Measurements from ENCODE around the gene PIGZ. TPM values are rescaled to one million over a fixed set of nuclear protein-coding genes. Genes with fewer than 3 reads are reported as not detected.
"Not testable (repeated sequence)": the region's sequence is repeated elsewhere in the genome, so short reads cannot be mapped to it uniquely, and the experiment has no call there.

PIGZ gene
- total and polyA plus RNA-seq, 4 donors = 0.99 to 2.4 (median 1.6) TPM

GRCh38 chr3:196947136-196947859, 21.3 kb downstream of the PIGZ start:
- Histone ChIP-seq H3K27me3 (ENCODE audit: control insufficient read depth in 4 of 4, insufficient read depth in 4 of 4, low read length in 3 of 4) (no peaks in the 10 kb centered on the region), H3K36me3 (ENCODE audit: control insufficient read depth in 4 of 4, insufficient read depth in 3 of 4, low read depth in 1 of 4, low read length in 3 of 4) (peaks cover 0 to 2% (median 0%) of the 10 kb centered on the region in 4 donors), H3K9ac (ENCODE audit: low read depth in 1 of 2, low read length in 2 of 2) (no peak overlapping the region), H3K27ac (ENCODE audit: low read depth in 1 of 2, low read length in 2 of 2) (no peak overlapping the region), H3K9me3 (ENCODE audit: control insufficient read depth in 4 of 4, low read length in 3 of 4) (no peaks in the 10 kb centered on the region), H3K4me1 (ENCODE audit: control insufficient read depth in 4 of 4, insufficient read depth in 4 of 4, low read length in 3 of 4) (peaks cover 2 to 13% (median 10%) of the 10 kb centered on the region in 4 donors), H3K4me3 (ENCODE audit: low read depth in 1 of 3, low read length in 3 of 3) (no peak overlapping the region)
- DNase-seq (ENCODE audit: low spot score) = no peak
- WGBS = 89% methylated on average over 10 of the region's 10 CpGs
- no peak for TF ChIP-seq REST (IDR thresholded peaks at IDR 0.05)
- TF ChIP-seq FOXA2 (IDR thresholded peaks at IDR 0.05) = no peak
- no peak for TF ChIP-seq JUND (IDR thresholded peaks at IDR 0.05)
- no peak for TF ChIP-seq FOXA1 (IDR thresholded peaks at IDR 0.05)
- no peak for TF ChIP-seq EGR1 (IDR thresholded peaks at IDR 0.05; ENCODE audit: low read depth in 2 of 2)
- no peak for TF ChIP-seq CTCF (IDR thresholded peaks at IDR 0.05; ENCODE audit: low read depth, low read length, missing input control)
- TF ChIP-seq NR2F2 (IDR thresholded peaks at IDR 0.05) = no peak
- TF ChIP-seq SP1 (IDR thresholded peaks at IDR 0.05) = no peak
- TF ChIP-seq YY1 (IDR thresholded peaks at IDR 0.05) = no peak
- TF ChIP-seq ZBTB33 (IDR thresholded peaks at IDR 0.05) = no peak
- TF ChIP-seq TAF1 (conservative IDR thresholded peaks at IDR 0.05) = no peak
- no peak for TF ChIP-seq RAD21 (IDR thresholded peaks at IDR 0.05)
- no peak for TF ChIP-seq RXRA (IDR thresholded peaks at IDR 0.05)

GRCh38 chr3:196944037-196944790, 24.4 kb downstream of the PIGZ start:
- not testable (repeated sequence) for H3K27me3 ChIP-seq (ENCODE audit: control insufficient read depth in 4 of 4, insufficient read depth in 4 of 4, low read length in 3 of 4); DNase-seq (ENCODE audit: low spot score); H3K36me3 ChIP-seq (ENCODE audit: control insufficient read depth in 4 of 4, insufficient read depth in 3 of 4, low read depth in 1 of 4, low read length in 3 of 4); H3K27ac ChIP-seq (ENCODE audit: low read depth in 1 of 2, low read length in 2 of 2); H3K9ac ChIP-seq (ENCODE audit: low read depth in 1 of 2, low read length in 2 of 2); H3K9me3 ChIP-seq (ENCODE audit: control insufficient read depth in 4 of 4, low read length in 3 of 4)
- Histone ChIP-seq H3K4me3 (ENCODE audit: low read depth in 1 of 3, low read length in 3 of 3) (peak overlapping the region in 1 of 3 donors; percentile 94), H3K4me1 (ENCODE audit: control insufficient read depth in 4 of 4, insufficient read depth in 4 of 4, low read length in 3 of 4) (peaks cover 2 to 23% (median 22%) of the 10 kb centered on the region in 4 donors)
- WGBS = 84% methylated on average over 14 of the region's 14 CpGs
